ENCODE data around the gene DRC3. TPM values are rescaled to one million over a fixed set of nuclear protein-coding genes. Genes with fewer than 3 reads are reported as not detected.
A peak's percentile ranks its signal among the peaks of the same experiment; 100 is the strongest.

Gene DRC3
- total RNA-seq, 4 donors from 2014 or later: 0.71 to 4.2 (median 1.4) TPM

- intact Hi-C loops (cut with DNase I): no loop called here
- Histone ChIP-seq H3K36me3 (peaks cover 0 to 46% (median 11%) of the 10 kb centered on the region in 4 donors), H3K4me3 (no peak overlapping the region), H3K27me3 (no peaks in the 10 kb centered on the region), H3K4me1 (peaks cover 0 to 22% (median 3%) of the 10 kb centered on the region in 4 donors), H3K9me3 (no peaks in the 10 kb centered on the region), H3K27ac (replicated peaks in 1 of 4) (no peak overlapping the region)
- DNase-seq (ENCODE audit: extremely low spot score): no peak
- 83% methylated on average over 11 of the region's 11 CpGs for WGBS
- TF ChIP-seq EP300 (IDR thresholded peaks at IDR 0.05) (no peak), POLR2A (IDR thresholded peaks at IDR 0.05; ENCODE audit: low read depth) (no peak), CTCF (IDR thresholded peaks at IDR 0.05) (no peak), POLR2AphosphoS5 (IDR thresholded peaks at IDR 0.05) (no peak)
Observed at GRCh38 chr17:18028114-18028951, 55.7 kb downstream of the DRC3 start.

DNA sequence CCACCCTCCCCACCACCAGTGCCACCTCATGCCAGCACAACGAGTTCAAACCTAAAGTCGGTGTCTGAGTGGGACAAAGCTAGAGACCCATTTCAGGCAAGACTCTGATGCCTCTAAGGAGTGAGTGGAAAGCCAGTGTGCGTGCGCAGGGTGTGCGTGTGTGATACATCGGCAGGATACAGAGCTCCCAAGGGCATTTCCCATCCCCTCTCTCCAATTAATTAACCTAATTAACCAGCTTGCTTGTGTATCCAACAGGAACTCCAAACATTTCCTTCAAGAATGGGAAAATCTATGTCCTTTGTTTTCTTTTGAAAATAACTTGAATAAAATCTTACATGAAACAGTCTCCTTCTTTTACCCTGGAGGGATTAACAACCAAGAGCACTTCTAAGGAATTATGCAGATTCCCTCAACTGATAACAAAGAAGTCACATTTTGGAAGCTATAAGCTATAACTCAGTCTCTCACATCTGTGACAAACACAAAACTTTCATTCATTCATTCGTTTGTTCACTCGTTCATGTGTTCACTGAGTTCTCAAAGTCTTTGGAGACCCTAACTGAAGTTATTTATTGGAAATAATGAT lies 56.4 kb downstream of the DRC3 start:
- intact Hi-C loops (cut with DNase I): no loop called here
- Histone ChIP-seq H3K4me3 (no peak overlapping the region), H3K9me3 (no peaks in the 10 kb centered on the region), H3K36me3 (peaks cover 0 to 39% (median 10%) of the 10 kb centered on the region in 4 donors), H3K27ac (replicated peaks in 1 of 4) (no peak overlapping the region), H3K4me1 (peaks cover 0 to 22% (median 3%) of the 10 kb centered on the region in 4 donors), H3K27me3 (no peaks in the 10 kb centered on the region)
- TF ChIP-seq POLR2AphosphoS5 (IDR thresholded peaks at IDR 0.05) (no peak), EP300 (IDR thresholded peaks at IDR 0.05) (no peak), POLR2A (IDR thresholded peaks at IDR 0.05; ENCODE audit: low read depth) (no peak), CTCF (IDR thresholded peaks at IDR 0.05) (no peak)
- WGBS: 83% methylated on average over 8 of the region's 8 CpGs
- DNase-seq (ENCODE audit: extremely low spot score): no peak

DNA sequence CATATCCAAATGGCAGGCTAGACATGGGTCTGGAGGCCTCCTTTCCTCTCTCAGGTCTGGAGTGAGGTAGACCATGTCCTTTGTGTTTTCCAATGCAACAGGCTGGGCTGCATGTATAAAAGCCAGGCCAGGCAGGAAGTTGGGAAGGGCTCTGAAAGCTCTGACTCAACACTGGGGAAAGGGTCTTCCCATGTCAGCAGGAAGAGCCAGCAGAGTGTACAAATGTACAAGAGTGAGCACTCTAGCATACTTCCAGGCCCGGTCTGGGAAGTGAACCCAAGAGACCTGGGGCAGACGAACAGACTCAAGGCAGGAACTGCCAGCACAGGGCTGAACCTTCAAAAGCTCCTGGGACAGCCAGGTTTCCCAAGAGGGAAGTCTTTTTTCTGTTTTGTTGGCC lies 59.3 kb downstream of the DRC3 start:
- no peak for TF ChIP-seq POLR2A (IDR thresholded peaks at IDR 0.05; ENCODE audit: low read depth)
- no peak for TF ChIP-seq EP300 (IDR thresholded peaks at IDR 0.05)
- no peak for TF ChIP-seq POLR2AphosphoS5 (IDR thresholded peaks at IDR 0.05)
- TF ChIP-seq CTCF (IDR thresholded peaks at IDR 0.05): no peak
- DNase-seq (ENCODE audit: extremely low spot score): no peak
- 38% methylated on average over 2 of the region's 2 CpGs for WGBS
- no peak overlapping the region for H3K27ac ChIP-seq (replicated peaks in 1 of 4)
- H3K9me3 ChIP-seq: no peaks in the 10 kb centered on the region
- H3K27me3 ChIP-seq: no peaks in the 10 kb centered on the region
- no peak overlapping the region for H3K4me3 ChIP-seq
- peaks cover 0 to 13% (median 2%) of the 10 kb centered on the region in 4 donors for H3K36me3 ChIP-seq
- H3K4me1 ChIP-seq: peaks cover 0 to 22% (median 10%) of the 10 kb centered on the region in 4 donors
- intact Hi-C loops (cut with DNase I): loop anchor here (5.0 to 10.0 kb wide), 5 partner anchors 55 to 350 kb away; partner anchors contain the start of gene RAI1

GRCh38 chr17:18033442-18034099 lies 60.9 kb downstream of the DRC3 start:
- DNase-seq (ENCODE audit: extremely low spot score): no peak
- 24% methylated on average over 5 of the region's 5 CpGs for WGBS
- Histone ChIP-seq H3K36me3 (no peaks in the 10 kb centered on the region), H3K27me3 (no peaks in the 10 kb centered on the region), H3K9me3 (no peaks in the 10 kb centered on the region), H3K4me1 (peaks cover 15 to 30% (median 26%) of the 10 kb centered on the region in 4 donors), H3K27ac (replicated peaks in 1 of 4) (no peak overlapping the region), H3K4me3 (no peak overlapping the region)
- intact Hi-C loops (cut with DNase I): loop anchor here (5.0 to 10.0 kb wide), 5 partner anchors 56 to 351 kb away; partner anchors contain the start of gene RAI1
- TF ChIP-seq CTCF (IDR thresholded peaks at IDR 0.05): peak; percentile 61 to 73 (median 61)
- TF ChIP-seq EP300 (IDR thresholded peaks at IDR 0.05): no peak
- peak in 1 of 2 donors; percentile 33 for TF ChIP-seq POLR2AphosphoS5 (IDR thresholded peaks at IDR 0.05)
- no peak for TF ChIP-seq POLR2A (IDR thresholded peaks at IDR 0.05; ENCODE audit: low read depth)

All from esophagus muscularis mucosa (tissue), 4 donors.